EL (cell line): Measurements from ENCODE around the gene SNRPE.

Experiments used
- DNase-seq: peaks from one replicate; pipeline ENCODE4 v3.0.0-alpha.2; 2016

The SNRPE gene

GRCh38 chr1:203888807-203889251, 27.4 kb downstream of the SNRPE start:
- peak; percentile 79 for DNase-seq

- DNase-seq = no peak
These were observed 30.6 kb downstream of the SNRPE start for GRCh38 chr1:203891950-203892349.

GRCh38 chr1:203898458-203899352, 37.3 kb downstream of the SNRPE start:
- no peak for DNase-seq

DNA sequence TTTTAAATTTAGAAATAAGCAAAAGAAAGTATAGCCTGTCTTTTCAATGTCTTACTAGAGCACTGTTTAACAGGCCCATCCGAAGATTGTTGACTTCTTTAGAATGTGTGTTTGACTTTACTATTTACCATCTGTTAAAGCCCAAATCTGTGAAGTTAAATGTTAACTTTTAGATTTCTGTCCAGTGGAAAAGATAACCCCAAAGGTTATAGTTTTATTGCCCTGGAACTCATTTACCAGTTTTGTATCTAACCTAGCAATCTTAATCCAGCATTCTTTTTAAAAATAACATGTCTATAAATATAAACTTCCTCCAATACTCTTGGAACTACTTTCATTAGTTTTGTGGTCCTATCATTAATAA, 37.9 kb downstream of the SNRPE start:
- no peak for DNase-seq

DNA sequence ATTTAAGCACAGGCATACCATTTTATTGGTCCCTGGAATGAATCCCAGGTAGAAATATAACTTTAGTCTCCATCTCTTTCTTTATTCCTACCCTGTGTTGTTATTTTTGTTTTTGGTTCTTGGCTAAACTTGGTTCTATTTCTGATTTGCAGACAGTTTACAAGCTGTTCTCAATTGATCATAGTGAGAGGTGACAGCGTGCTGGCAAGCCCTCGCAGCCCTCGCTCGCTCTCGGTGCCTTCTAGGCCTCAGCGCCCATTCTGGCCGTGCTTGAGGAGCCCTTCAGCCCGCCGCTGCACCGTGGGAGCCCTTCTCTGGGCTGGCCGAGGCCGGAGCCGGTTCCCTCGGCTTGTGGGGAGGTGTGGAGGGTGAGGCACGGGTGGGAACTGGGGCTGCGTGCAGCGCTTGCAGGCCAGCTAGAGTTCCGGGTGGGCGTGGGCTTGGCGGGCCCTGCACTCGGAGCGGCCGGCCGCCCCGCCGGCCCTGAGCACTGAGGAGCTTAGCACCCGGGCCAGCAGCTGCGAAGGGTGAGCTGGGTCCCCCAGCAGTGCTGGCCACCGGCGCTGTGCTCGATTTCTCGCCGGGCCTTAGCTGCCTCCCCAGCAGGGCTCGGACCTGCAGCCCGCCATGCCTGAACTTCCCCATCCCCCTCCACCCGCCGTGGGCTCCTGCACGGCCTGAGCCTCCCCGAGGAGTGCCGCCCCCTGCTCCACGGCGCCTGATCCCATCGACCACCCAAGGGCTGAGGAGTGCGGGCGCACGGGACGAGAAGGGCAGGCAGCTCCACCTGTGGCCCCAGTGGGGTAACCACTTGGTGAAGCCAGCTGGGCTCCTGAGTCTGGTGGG, 38.7 kb downstream of the SNRPE start:
- no peak for DNase-seq

DNA sequence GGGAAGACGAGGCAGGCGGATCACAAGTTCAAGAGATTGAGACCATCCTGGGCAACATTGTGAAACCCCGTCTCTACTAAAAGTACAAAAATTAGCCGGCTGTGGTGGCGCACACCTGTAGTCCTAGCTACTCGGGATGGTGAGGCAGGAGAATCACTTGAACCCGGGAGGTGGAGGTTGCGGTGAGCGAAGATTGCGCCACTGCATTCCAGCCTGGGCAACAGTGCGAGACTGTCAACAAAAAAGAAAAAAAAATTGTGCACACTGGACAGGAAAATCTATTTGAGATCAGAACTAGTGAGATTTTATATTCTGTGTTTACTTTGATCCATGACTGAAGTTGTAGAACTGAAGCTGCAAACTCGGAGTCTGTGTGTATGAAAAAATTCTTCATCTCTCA, 40.2 kb downstream of the SNRPE start:
- no peak for DNase-seq

DNA sequence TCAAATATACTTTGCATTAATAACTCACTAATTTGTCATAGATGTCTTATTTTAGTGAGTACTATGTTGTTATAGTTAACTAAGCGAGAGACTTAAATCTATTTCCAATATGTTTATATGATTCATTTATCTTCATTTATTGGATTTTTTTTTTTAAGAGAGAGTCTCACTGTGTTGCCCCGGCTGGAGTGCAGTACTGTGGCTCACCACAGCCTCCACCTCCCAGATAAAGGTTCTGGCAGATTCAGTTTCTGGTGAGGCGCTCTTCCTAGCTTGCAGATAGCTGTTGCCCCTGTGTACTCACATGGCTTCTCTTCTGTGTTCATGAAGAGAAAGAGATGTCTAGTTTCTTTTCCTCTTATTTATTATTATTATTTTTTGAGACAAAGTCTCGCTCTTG, 43.9 kb downstream of the SNRPE start:
- no peak for DNase-seq

- peak; percentile 95 for DNase-seq
These were observed 45.5 kb downstream of the SNRPE start for GRCh38 chr1:203906932-203907331.

DNA sequence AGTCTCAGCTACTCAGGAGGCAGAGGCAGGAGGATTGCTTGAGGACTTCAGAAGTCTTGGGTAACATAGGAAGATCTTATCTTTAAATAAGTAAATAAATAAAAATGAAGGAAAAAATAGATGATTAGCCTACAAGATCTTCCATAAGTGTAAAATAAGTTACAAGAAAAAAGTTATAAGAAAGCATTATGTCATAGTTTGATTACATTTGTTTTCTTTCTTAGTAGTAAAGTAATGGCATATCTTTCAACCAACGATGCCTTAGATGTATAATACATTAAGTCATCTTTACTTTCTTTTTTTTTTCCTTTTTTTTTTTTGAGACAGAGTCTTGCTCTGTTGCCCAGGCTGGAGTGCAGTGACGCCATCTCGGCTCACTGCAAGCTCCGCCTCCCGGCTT, 46.5 kb downstream of the SNRPE start:
- DNase-seq = peak; percentile 28

DNA sequence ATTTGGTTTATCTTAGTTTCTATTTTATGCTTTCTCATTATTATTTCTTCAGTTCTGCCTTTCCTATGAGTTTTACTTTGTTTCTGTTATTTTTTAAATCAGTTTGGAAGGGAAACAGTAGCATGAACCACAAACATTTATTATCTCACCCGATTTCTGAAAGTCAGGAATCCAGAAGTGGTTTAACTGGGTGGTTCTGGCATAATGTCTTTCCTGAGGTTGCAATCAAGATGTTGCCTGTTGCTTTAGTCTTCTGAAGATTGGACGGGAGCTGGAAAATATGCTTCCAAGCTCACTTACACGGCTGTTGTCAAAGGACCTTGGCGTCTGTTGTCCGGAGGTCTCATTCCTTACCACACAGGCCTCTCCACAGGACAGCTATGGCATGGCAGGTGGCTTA, 50.4 kb downstream of the SNRPE start:
- DNase-seq = peak; percentile 16

- no peak for DNase-seq
These were observed 51.7 kb downstream of the SNRPE start for GRCh38 chr1:203913073-203913521.

GRCh38 chr1:203914292-203914691, 52.9 kb downstream of the SNRPE start:
- no peak for DNase-seq

GRCh38 chr1:203915811-203916210, 54.4 kb downstream of the SNRPE start:
- DNase-seq = peak; percentile 73

DNA sequence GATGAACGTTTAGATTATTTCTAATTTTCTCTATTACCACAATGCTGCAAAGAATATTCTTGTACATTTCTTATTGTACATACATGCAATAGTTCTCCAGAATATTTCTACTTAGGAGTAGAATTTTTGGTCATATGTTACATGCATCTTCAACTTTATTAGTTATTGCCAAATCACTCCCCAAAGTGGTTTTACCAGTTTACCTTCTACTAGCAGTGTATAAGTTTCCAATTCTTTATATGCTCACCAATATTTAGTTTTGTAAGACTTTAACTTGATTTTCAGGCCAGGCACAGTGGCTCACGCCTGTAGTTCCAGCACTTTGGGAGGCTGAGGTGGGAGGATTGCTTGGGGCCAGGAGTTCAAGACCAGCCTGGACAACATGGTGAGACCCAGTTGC, 55.4 kb downstream of the SNRPE start:
- no peak for DNase-seq
